Aorta (tissue), 5 donors: Measurements from ENCODE around the gene SPATA13. TPM values are rescaled to one million over a fixed set of nuclear protein-coding genes. Genes with fewer than 3 reads are reported as not detected.

Experiments used
- ATAC-seq: fragments of 200-7000 bp; cut with Tn5 transposase; one replicate; pipeline ENCODE4 v1.9.1; 2022; ENCODE audit warnings: moderate library complexity; ENCODE audit not compliant: low FRiP score
- DNase-seq, 2 donors: peaks; one replicate each; pipeline ENCODE4 v3.0.0-alpha.2; 2020
- H3K27ac ChIP-seq, 2 donors: one replicate each; pipeline ENCODE4 v1.5.1; 2013; ENCODE audit warnings: low read length in 2 of 2, mild to moderate bottlenecking in 2 of 2, moderate library complexity in 2 of 2, control low read depth in 1 of 2, inconsistent platforms in 1 of 2, low read depth in 1 of 2
- H3K27me3 ChIP-seq, 2 donors: one replicate each; pipeline ENCODE4 v1.6.1; 2013; ENCODE audit warnings: control low read depth in 1 of 2, low read length in 1 of 2, mild to moderate bottlenecking in 1 of 2, moderate library complexity in 1 of 2; ENCODE audit not compliant: insufficient read depth in 2 of 2, control insufficient read depth in 1 of 2
- H3K36me3 ChIP-seq, 2 donors: one replicate each; pipeline ENCODE4 v1.6.1; 2013; ENCODE audit warnings: control low read depth in 1 of 2, low read length in 1 of 2, mild to moderate bottlenecking in 1 of 2; ENCODE audit not compliant: insufficient read depth in 2 of 2, control insufficient read depth in 1 of 2
- H3K4me1 ChIP-seq, 2 donors: one replicate each; pipeline ENCODE4 v1.6.1; 2013; ENCODE audit warnings: low read length in 2 of 2, control low read depth in 1 of 2, mild to moderate bottlenecking in 1 of 2, moderate library complexity in 1 of 2; ENCODE audit not compliant: insufficient read depth in 2 of 2, control insufficient read depth in 1 of 2
- H3K4me3 ChIP-seq, 2 donors: one replicate each; pipeline ENCODE4 v1.5.1; 2013; ENCODE audit warnings: low read length in 2 of 2, control low read depth in 1 of 2, mild to moderate bottlenecking in 1 of 2
- H3K9me3 ChIP-seq: one replicate; pipeline ENCODE4 v1.6.1; 2013; ENCODE audit warnings: mild to moderate bottlenecking, low read length; ENCODE audit not compliant: control insufficient read depth
- WGBS, 2 donors: extraction: QIAGEN DNeasy Blood & Tissue Kit; methylation state at CpG; one replicate each; pipeline ENCODE4 v1.1.7; 2013; 5-methylcytosine and 5-hydroxymethylcytosine counted together
- intact Hi-C, 2 donors: fragments of 100-400 bp; cut with DNase I; formaldehyde crosslinking; loops; one replicate each; pipeline versions ENCODE4 v1.14.2 to v1.15.0; 2022
- polyA plus RNA-seq, 2 donors: library from polyadenylated mRNA; stranded (reverse); fragments of 200-250 nt; gene quantifications; one replicate each; pipeline ENCODE4 v1.2.3, GENCODE V29; 2013
- total RNA-seq, 2 donors: library from RNA; stranded (reverse); fragmentation: NEBNext Ultra II Directional; extraction: Animal tissue kit (Norgen Biotek cat#: 25700); gene quantifications; one replicate each; pipeline ENCODE4 v1.2.1, GENCODE V29; 2021
- donor health status: healthy with polysubstance abuse.
- donor health status: Bipolar disorder and iron deficiency.
- donor health status: DM: no; HTN: no; CAD: no.
- donor health status: DM: no; HTN: no; CAD: no.
- donor health status: DM: yes; HTN: yes; CAD: no.

SPATA13 gene
- total and polyA plus RNA-seq, 4 donors, result 6.1 to 18.2 (median 9.0) TPM

DNA sequence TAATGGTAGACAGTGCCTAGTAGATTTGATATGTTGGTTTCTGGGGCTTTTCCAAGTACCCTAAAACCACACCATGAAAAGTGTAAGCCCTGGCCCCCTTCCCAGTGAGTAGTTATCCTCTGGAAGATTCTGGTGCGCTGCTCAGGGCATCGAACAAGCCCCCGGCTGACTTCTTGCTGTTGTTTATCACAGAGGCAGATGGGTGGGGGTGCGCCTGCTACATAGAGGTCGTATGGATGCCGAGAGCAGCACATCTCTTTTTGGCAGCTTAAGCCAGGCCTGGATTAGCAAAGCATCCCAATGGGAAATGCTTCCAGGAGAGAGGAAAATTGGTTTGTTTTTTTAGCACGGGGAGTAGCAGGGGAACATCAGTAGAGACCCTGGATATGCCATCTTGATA lies 26.3 kb upstream of the SPATA13 start:
- no peak for ATAC-seq
- DNase-seq, result no peak
- Histone ChIP-seq H3K9me3 (peaks cover 4% of the 10 kb centered on the region), H3K4me3 (no peak overlapping the region), H3K27me3 (no peaks in the 10 kb centered on the region), H3K4me1 (no peaks in the 10 kb centered on the region), H3K36me3 (no peaks in the 10 kb centered on the region), H3K27ac (no peak overlapping the region)
- WGBS, 2 donors, result 56 to 70% methylated on average over 7 of the region's 7 CpGs
- intact Hi-C loops, result no loop called here

DNA sequence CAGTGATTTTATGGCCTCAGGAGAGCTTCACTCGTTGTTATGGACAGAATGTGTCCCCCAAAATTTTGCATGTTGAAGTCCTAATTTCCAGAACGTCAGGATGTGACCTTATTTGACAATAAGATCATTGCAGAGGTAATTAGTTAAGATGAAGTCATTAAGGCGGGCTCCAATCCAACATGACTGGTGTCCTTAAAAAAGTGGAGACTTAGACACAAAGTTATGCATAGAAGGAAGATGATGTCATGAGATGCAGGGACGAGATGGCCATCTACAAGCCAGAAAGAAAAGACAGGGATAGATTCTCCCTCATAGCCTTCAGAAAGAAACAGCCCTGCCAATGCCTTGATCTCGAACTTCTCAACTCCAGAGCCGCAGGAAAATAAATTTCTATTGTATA lies 25.8 kb upstream of the SPATA13 start:
- Histone ChIP-seq H3K27me3 (no peaks in the 10 kb centered on the region), H3K27ac (no peak overlapping the region), H3K4me1 (no peaks in the 10 kb centered on the region), H3K4me3 (no peak overlapping the region), H3K9me3 (peaks cover 4% of the 10 kb centered on the region), H3K36me3 (no peaks in the 10 kb centered on the region)
- ATAC-seq (no peak), DNase-seq (no peak)
- WGBS, 2 donors, result 70 to 78% methylated on average over 6 of the region's 6 CpGs
- intact Hi-C loops, result no loop called here

GRCh38 chr13:24135674-24136300 lies 24.7 kb upstream of the SPATA13 start:
- Histone ChIP-seq H3K36me3 (no peaks in the 10 kb centered on the region), H3K27ac (no peak overlapping the region), H3K4me3 (no peak overlapping the region), H3K9me3 (peaks cover 4% of the 10 kb centered on the region), H3K4me1 (no peaks in the 10 kb centered on the region), H3K27me3 (no peaks in the 10 kb centered on the region)
- DNase-seq (no peak), ATAC-seq (no peak)
- intact Hi-C loops, result no loop called here
- WGBS, 2 donors, result 70 to 80% methylated on average over 5 of the region's 5 CpGs

- H3K4me1 ChIP-seq, result no peaks in the 10 kb centered on the region
- H3K4me3 ChIP-seq, result no peak overlapping the region
- 88% methylated on average over 5 of the region's 5 CpGs for WGBS, 2 donors
- DNase-seq, result no peak
- ATAC-seq, result no peak
- H3K9me3 ChIP-seq, result no peaks in the 10 kb centered on the region
- H3K36me3 ChIP-seq, result no peaks in the 10 kb centered on the region
- intact Hi-C loops, result no loop called here
- no peaks in the 10 kb centered on the region for H3K27me3 ChIP-seq
- no peak overlapping the region for H3K27ac ChIP-seq
Measured at GRCh38 chr13:24138911-24139310, 21.6 kb upstream of the SPATA13 start.

GRCh38 chr13:24141333-24141910 lies 19.1 kb upstream of the SPATA13 start:
- H3K4me1 ChIP-seq, result no peaks in the 10 kb centered on the region
- no peak for ATAC-seq
- 66 to 81% methylated on average over 7 of the region's 7 CpGs for WGBS, 2 donors

GRCh38 chr13:24142453-24142852 lies 18.1 kb upstream of the SPATA13 start:
- H3K4me3 ChIP-seq, result no peak overlapping the region
- ATAC-seq, result no peak
- H3K27ac ChIP-seq, result no peak overlapping the region
- no peaks in the 10 kb centered on the region for H3K9me3 ChIP-seq
- 67 to 73% methylated on average over 1 of the region's 1 CpG for WGBS, 2 donors
- intact Hi-C loops, result no loop called here
- no peaks in the 10 kb centered on the region for H3K4me1 ChIP-seq
- no peaks in the 10 kb centered on the region for H3K36me3 ChIP-seq
- H3K27me3 ChIP-seq, result no peaks in the 10 kb centered on the region
- no peak for DNase-seq

More at GRCh38 chr13:24141333-24141910, 19.1 kb upstream of the SPATA13 start:
- no peak overlapping the region for H3K4me3 ChIP-seq
- no peaks in the 10 kb centered on the region for H3K9me3 ChIP-seq
- H3K27ac ChIP-seq, result no peak overlapping the region
- H3K27me3 ChIP-seq, result no peaks in the 10 kb centered on the region
- H3K36me3 ChIP-seq, result no peaks in the 10 kb centered on the region
- intact Hi-C loops, result no loop called here
- no peak for DNase-seq

DNA sequence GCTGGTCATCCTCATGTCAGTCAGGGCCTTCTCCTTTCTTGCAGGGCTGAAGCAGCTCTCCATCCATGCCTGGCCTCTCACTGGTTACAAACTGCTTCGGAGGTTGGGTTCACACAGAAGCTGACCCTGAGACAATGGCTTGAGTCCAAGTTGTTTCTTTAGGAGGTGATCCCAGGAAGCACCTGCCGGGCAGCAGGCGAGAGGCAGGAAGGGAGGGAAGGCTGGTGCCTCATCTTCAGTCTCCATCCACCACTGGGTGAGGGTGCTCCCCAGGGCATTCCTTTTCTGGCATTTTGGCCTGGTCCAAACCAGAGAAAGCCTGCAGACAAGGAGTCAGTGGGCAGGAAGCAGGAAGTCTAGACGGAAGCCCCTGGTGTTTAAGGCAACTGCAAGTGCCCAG lies 17.6 kb upstream of the SPATA13 start:
- Histone ChIP-seq H3K4me1 (no peaks in the 10 kb centered on the region), H3K27ac (no peak overlapping the region), H3K36me3 (no peaks in the 10 kb centered on the region), H3K9me3 (no peaks in the 10 kb centered on the region), H3K27me3 (no peaks in the 10 kb centered on the region), H3K4me3 (no peak overlapping the region)
- ATAC-seq (no peak), DNase-seq (no peak)
- intact Hi-C loops, result no loop called here
- 84 to 85% methylated on average over 4 of the region's 4 CpGs for WGBS, 2 donors

DNA sequence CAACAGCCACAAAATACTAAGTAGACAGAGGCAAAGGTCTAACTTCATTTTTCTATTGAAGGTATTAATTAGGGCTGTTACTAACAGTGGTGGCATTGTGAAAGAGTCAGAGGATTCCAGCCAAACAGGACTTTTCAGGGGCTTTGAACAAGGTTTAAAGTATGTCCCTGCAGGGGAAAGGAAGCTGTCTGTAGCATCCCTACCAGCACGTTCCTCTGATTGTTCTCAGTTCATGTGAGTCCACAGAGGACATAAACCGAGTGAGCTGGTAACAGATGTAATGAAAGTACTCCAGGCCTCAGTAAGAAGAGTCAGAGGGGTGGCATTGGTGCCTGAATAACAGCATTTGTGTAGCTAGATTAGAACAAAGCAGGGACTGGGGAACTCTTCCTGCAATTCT lies 15.3 kb upstream of the SPATA13 start:
- Histone ChIP-seq H3K4me3 (no peak overlapping the region), H3K27me3 (no peaks in the 10 kb centered on the region), H3K4me1 (no peaks in the 10 kb centered on the region), H3K27ac (no peak overlapping the region), H3K9me3 (no peaks in the 10 kb centered on the region), H3K36me3 (no peaks in the 10 kb centered on the region)
- WGBS, 2 donors, result 82 to 91% methylated on average over 2 of the region's 2 CpGs
- no peak for ATAC-seq
- intact Hi-C loops, result no loop called here
- no peak for DNase-seq

GRCh38 chr13:24145674-24146073 lies 14.8 kb upstream of the SPATA13 start:
- DNase-seq (no peak), ATAC-seq (no peak)
- WGBS, 2 donors, result 83 to 88% methylated on average over 7 of the region's 7 CpGs
- H3K27me3 ChIP-seq, result no peaks in the 10 kb centered on the region
- intact Hi-C loops, result no loop called here
- H3K4me3 ChIP-seq, result no peak overlapping the region
- H3K27ac ChIP-seq, result no peak overlapping the region
- no peaks in the 10 kb centered on the region for H3K36me3 ChIP-seq
- H3K4me1 ChIP-seq, result no peaks in the 10 kb centered on the region
- H3K9me3 ChIP-seq, result no peaks in the 10 kb centered on the region
